Measurements from ENCODE around the gene MEIOB. TPM values are rescaled to one million over a fixed set of nuclear protein-coding genes. Genes with fewer than 3 reads are reported as not detected.

Gene MEIOB
- total RNA-seq, 1 experiment from 2014 or later = not detected

- Histone ChIP-seq H3K4me1 (peaks cover 8% of the 10 kb centered on the region), H3K9me3 (replicated peaks) (no peaks in the 10 kb centered on the region), H3K36me3 (no peaks in the 10 kb centered on the region), H3K27ac (no peak overlapping the region), H3K27me3 (peaks cover 47% of the 10 kb centered on the region), H3K4me3 (no peak overlapping the region)
- DNase-seq = no peak
Measured at GRCh38 chr16:1912215-1912543, 40.2 kb upstream of the MEIOB start.

GRCh38 chr16:1911467-1912214 is 39.7 kb upstream of the MEIOB start:
- peaks cover 50% of the 10 kb centered on the region for H3K27me3 ChIP-seq

GRCh38 chr16:1909561-1910231 is 37.7 kb upstream of the MEIOB start:
- peaks cover 50% of the 10 kb centered on the region for H3K27me3 ChIP-seq
- H3K4me1 ChIP-seq = peaks cover 11% of the 10 kb centered on the region
- no peak overlapping the region for H3K4me3 ChIP-seq
- H3K9me3 ChIP-seq (replicated peaks) = no peaks in the 10 kb centered on the region
- DNase-seq = peak; percentile 67 to 75
- H3K27ac ChIP-seq = no peak overlapping the region
- H3K36me3 ChIP-seq = no peaks in the 10 kb centered on the region

More at GRCh38 chr16:1911467-1912214, 39.7 kb upstream of the MEIOB start:
- H3K36me3 ChIP-seq = no peaks in the 10 kb centered on the region
- no peak for DNase-seq
- no peak overlapping the region for H3K4me3 ChIP-seq
- no peak overlapping the region for H3K27ac ChIP-seq
- no peaks in the 10 kb centered on the region for H3K9me3 ChIP-seq (replicated peaks)
- peaks cover 11% of the 10 kb centered on the region for H3K4me1 ChIP-seq

GRCh38 chr16:1908983-1909382 is 37.0 kb upstream of the MEIOB start:
- Histone ChIP-seq H3K27me3 (peaks cover 48% of the 10 kb centered on the region), H3K9me3 (replicated peaks) (no peaks in the 10 kb centered on the region), H3K4me1 (peaks cover 11% of the 10 kb centered on the region), H3K4me3 (no peak overlapping the region), H3K36me3 (no peaks in the 10 kb centered on the region), H3K27ac (no peak overlapping the region)
- DNase-seq = no peak

- no peak overlapping the region for H3K4me3 ChIP-seq
- H3K27me3 ChIP-seq = peaks cover 43% of the 10 kb centered on the region
- no peaks in the 10 kb centered on the region for H3K36me3 ChIP-seq
- H3K27ac ChIP-seq = no peak overlapping the region
- H3K4me1 ChIP-seq = peaks cover 11% of the 10 kb centered on the region
- no peak for DNase-seq
- H3K9me3 ChIP-seq (replicated peaks) = no peaks in the 10 kb centered on the region
Measured at GRCh38 chr16:1908184-1908583, 36.2 kb upstream of the MEIOB start.

GRCh38 chr16:1907226-1907860 is 35.4 kb upstream of the MEIOB start:
- Histone ChIP-seq H3K4me1 (peaks cover 11% of the 10 kb centered on the region), H3K4me3 (no peak overlapping the region), H3K9me3 (replicated peaks) (no peaks in the 10 kb centered on the region), H3K27ac (no peak overlapping the region), H3K27me3 (peaks cover 45% of the 10 kb centered on the region), H3K36me3 (no peaks in the 10 kb centered on the region)
- no peak for DNase-seq

- Histone ChIP-seq H3K27ac (no peak overlapping the region), H3K27me3 (peaks cover 45% of the 10 kb centered on the region)
Measured at GRCh38 chr16:1906846-1907165, 34.8 kb upstream of the MEIOB start.

GRCh38 chr16:1906055-1906845 is 34.3 kb upstream of the MEIOB start:
- no peaks in the 10 kb centered on the region for H3K36me3 ChIP-seq
- H3K9me3 ChIP-seq (replicated peaks) = no peaks in the 10 kb centered on the region
- DNase-seq = no peak
- H3K4me1 ChIP-seq = peaks cover 11% of the 10 kb centered on the region
- no peak overlapping the region for H3K4me3 ChIP-seq
- H3K27me3 ChIP-seq = peaks cover 45% of the 10 kb centered on the region
- H3K27ac ChIP-seq = no peak overlapping the region

More at GRCh38 chr16:1906846-1907165, 34.8 kb upstream of the MEIOB start:
- Histone ChIP-seq H3K36me3 (no peaks in the 10 kb centered on the region), H3K4me3 (no peak overlapping the region), H3K4me1 (peaks cover 11% of the 10 kb centered on the region), H3K9me3 (replicated peaks) (no peaks in the 10 kb centered on the region)
- no peak for DNase-seq

- Histone ChIP-seq H3K9me3 (replicated peaks) (no peaks in the 10 kb centered on the region), H3K27me3 (peaks cover 48% of the 10 kb centered on the region), H3K36me3 (no peaks in the 10 kb centered on the region), H3K27ac (no peak overlapping the region), H3K4me3 (no peak overlapping the region), H3K4me1 (peaks cover 5% of the 10 kb centered on the region; the same call in 1 of the 2 replicates)
- peak in 1 of 2 experiments; percentile 32 for DNase-seq
Measured at GRCh38 chr16:1903845-1904840, 32.2 kb upstream of the MEIOB start.

- Histone ChIP-seq H3K4me3 (no peak overlapping the region), H3K27ac (no peak overlapping the region), H3K4me1 (peaks cover 3% of the 10 kb centered on the region; the same call in 1 of the 2 replicates), H3K36me3 (no peaks in the 10 kb centered on the region), H3K9me3 (replicated peaks) (no peaks in the 10 kb centered on the region), H3K27me3 (peaks cover 39% of the 10 kb centered on the region; the same call in 1 of the 2 replicates)
- no peak for DNase-seq
Measured at GRCh38 chr16:1903220-1903574, 31.2 kb upstream of the MEIOB start.

- Histone ChIP-seq H3K27me3 (peaks cover 34% of the 10 kb centered on the region; the same call in 1 of the 2 replicates), H3K36me3 (no peaks in the 10 kb centered on the region), H3K4me3 (no peak overlapping the region), H3K4me1 (peaks cover 3% of the 10 kb centered on the region; the same call in 1 of the 2 replicates), H3K27ac (no peak overlapping the region), H3K9me3 (replicated peaks) (no peaks in the 10 kb centered on the region)
- DNase-seq = no peak
Measured at GRCh38 chr16:1902547-1903219, 30.7 kb upstream of the MEIOB start.

GRCh38 chr16:1900452-1900774 is 28.4 kb upstream of the MEIOB start:
- no peak overlapping the region for H3K27ac ChIP-seq
- DNase-seq = no peak
- H3K27me3 ChIP-seq = peaks cover 28% of the 10 kb centered on the region
- H3K4me3 ChIP-seq = no peak overlapping the region
- H3K36me3 ChIP-seq = no peaks in the 10 kb centered on the region
- H3K4me1 ChIP-seq = no peaks in the 10 kb centered on the region; the same call in 1 of the 2 replicates
- H3K9me3 ChIP-seq (replicated peaks) = no peaks in the 10 kb centered on the region

GRCh38 chr16:1899641-1900451 is 27.9 kb upstream of the MEIOB start:
- Histone ChIP-seq H3K27me3 (peaks cover 29% of the 10 kb centered on the region), H3K4me3 (no peak overlapping the region), H3K36me3 (no peaks in the 10 kb centered on the region), H3K27ac (no peak overlapping the region), H3K9me3 (replicated peaks) (no peaks in the 10 kb centered on the region), H3K4me1 (no peaks in the 10 kb centered on the region; the same call in 1 of the 2 replicates)
- DNase-seq = no peak

Measured in SJCRH30 (cell line).